ENCODE measurements around the gene FKBP2. TPM values are rescaled to one million over a fixed set of nuclear protein-coding genes. Genes with fewer than 3 reads are reported as not detected.

The FKBP2 gene
- total RNA-seq, 2 experiments from 2014 or later, result 26.9 to 33.0 TPM

DNA sequence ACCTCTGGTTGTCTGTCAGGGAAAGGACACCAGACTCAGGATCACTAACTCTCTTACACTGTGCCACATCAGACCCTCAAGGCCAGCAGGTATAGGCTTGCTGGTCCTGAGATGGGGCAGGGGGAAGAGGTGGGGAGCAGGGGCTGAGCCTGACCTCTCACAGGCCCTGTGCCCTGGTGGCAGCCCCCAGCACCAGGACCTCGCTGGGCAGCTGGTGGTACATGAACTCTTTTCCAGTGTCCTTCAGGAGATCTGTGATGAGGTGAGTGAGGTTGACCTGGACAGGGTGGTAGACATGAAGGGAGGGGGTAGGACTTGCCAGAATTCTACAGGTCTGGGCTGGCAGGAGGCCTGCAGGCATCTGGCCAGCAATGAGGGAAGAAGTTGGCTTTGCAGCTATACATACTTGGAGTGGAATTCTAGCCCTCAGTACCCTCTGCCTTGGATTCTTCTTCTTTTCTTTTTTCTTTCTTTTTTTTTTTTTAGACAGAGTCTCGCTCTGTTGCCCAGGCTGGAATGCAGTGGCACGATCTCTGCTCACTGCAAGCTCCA lies 13.4 kb upstream of the FKBP2 start:
- Mint-ChIP-seq H3K27ac (peak overlapping the region; percentile 91), H3K36me3 (ENCODE audit: low read depth) (peaks cover 29% of the 10 kb centered on the region), H3K4me1 (ENCODE audit: low read depth) (peaks cover 56% of the 10 kb centered on the region), H3K9me3 (ENCODE audit: insufficient read depth) (no peaks in the 10 kb centered on the region), H3K27me3 (ENCODE audit: low read depth) (no peaks in the 10 kb centered on the region), H3K4me3 (peak overlapping the region; percentile 88)
- CTCF ChIA-PET, result interaction anchor here (1.0 to 5.3 kb wide), 5 partner anchors 22 to 77 kb away, joined by 4 to 66 read pairs (median 5); partner anchors contain the start of genes ESRRA and FERMT3
- no peak for DNase-seq
- POLR2A ChIA-PET, result interaction anchor here (0.6 to 5.9 kb wide), 7 partner anchors 12 to 57 kb away, joined by 3 to 83 read pairs (median 8); partner anchors contain the start of genes BAD, FERMT3, FKBP2 and GPR137
- no peak for ATAC-seq

GRCh38 chr11:64229090-64229743 lies 11.7 kb upstream of the FKBP2 start:
- no peak for ATAC-seq
- Mint-ChIP-seq H3K4me1 (ENCODE audit: low read depth) (peaks cover 66% of the 10 kb centered on the region), H3K27me3 (ENCODE audit: low read depth) (no peaks in the 10 kb centered on the region), H3K36me3 (ENCODE audit: low read depth) (peaks cover 21% of the 10 kb centered on the region), H3K4me3 (peak overlapping the region; percentile 87), H3K27ac (peak overlapping the region; percentile 91), H3K9me3 (ENCODE audit: insufficient read depth) (no peaks in the 10 kb centered on the region)
- CTCF ChIA-PET, result interaction anchor here (0.8 to 5.9 kb wide), 6 partner anchors 15 to 75 kb away, joined by 3 to 40 read pairs (median 5); partner anchors contain the start of genes CATSPERZ and FERMT3
- POLR2A ChIA-PET, result interaction anchor here (0.6 to 2.7 kb wide), 6 partner anchors 10 to 1638 kb away, joined by 3 to 14 read pairs (median 4); partner anchors contain the start of genes FERMT3 and TUT1
- DNase-seq, result no peak

DNA sequence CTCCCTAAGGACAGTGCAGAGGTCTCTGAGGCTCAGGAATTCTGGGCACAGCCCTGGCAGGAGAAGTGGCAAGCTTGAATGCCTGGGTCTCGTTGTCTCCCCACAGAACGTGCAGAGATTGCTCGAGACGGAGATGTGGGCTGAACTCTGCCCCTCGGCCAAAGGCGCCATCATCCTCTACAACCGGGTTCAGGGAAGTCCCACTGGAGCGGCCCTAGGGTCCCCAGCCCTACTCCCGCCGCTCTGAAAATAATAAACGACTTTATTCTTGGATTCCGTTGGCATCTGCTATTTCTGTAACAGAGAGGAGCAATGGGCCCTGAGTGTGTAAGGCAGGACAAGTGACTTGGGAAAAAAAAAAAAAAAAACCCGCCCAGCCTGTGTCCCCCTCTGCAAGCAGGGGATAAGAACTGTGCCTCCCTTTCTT lies 11.1 kb upstream of the FKBP2 start:
- no peak for DNase-seq
- H3K4me3 Mint-ChIP-seq, result peak overlapping the region; percentile 87
- peaks cover 21% of the 10 kb centered on the region for H3K36me3 Mint-ChIP-seq (ENCODE audit: low read depth)
- peaks cover 60% of the 10 kb centered on the region for H3K4me1 Mint-ChIP-seq (ENCODE audit: low read depth)
- H3K27me3 Mint-ChIP-seq (ENCODE audit: low read depth), result no peaks in the 10 kb centered on the region
- no peaks in the 10 kb centered on the region for H3K9me3 Mint-ChIP-seq (ENCODE audit: insufficient read depth)
- CTCF ChIA-PET, result interaction anchor here (0.8 to 5.9 kb wide), 5 partner anchors 14 to 75 kb away, joined by 3 to 40 read pairs (median 6); partner anchors contain the start of genes CATSPERZ and FERMT3
- POLR2A ChIA-PET, result interaction anchor here (0.6 to 2.7 kb wide), 6 partner anchors 10 to 1638 kb away, joined by 3 to 14 read pairs (median 4); partner anchors contain the start of genes FERMT3, FKBP2 and TUT1
- peak overlapping the region; percentile 91 for H3K27ac Mint-ChIP-seq
- ATAC-seq, result no peak

DNA sequence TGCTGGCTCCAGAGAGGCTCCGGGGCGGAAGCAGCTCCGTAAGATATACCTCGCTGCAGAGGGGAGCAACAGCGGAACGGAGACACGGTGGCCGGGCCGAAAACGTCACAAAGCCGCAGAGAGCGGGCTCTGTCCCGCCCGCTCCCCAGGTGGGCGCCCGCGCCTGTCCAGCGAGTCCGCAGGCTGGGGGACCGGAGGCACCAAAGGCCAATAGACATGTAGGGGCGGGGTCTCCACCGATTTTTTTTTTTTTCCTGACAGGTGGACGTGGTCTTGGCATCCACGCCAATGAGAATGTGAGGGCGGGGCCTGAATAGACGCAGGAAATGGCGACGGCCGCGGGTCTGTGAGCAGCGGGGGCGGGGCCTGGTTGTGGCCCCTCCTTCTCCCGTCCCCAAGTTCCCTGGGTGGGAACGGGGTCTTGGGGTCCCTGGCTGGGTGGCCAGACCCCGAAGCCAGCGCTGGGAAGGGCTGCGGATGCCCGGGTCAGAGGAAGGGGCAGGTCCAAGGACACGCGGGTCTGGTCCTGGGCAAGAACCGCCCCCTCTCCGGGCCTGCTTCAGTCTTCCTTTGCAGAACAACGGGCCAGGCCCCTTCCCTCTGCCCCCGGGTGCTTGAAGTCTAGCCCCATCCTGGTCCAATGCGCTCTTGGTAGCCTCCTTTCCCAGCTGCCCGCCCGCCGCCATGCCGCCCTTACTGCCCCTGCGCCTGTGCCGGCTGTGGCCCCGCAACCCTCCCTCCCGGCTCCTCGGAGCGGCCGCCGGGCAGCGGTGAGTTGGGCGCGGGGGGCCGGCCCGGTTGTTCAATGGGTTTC lies 10.5 kb upstream of the FKBP2 start, which contains the start of gene DNAJC4:
Gene DNAJC4 (plus strand): TSS at position 378 of the 814 bp plus-strand sequence. CDS start 307 bp downstream, at position 685.
- Mint-ChIP-seq H3K36me3 (ENCODE audit: low read depth) (peaks cover 24% of the 10 kb centered on the region), H3K27me3 (ENCODE audit: low read depth) (no peaks in the 10 kb centered on the region), H3K27ac (peak within 1 kb of the TSS; percentile 91), H3K9me3 (ENCODE audit: insufficient read depth) (no peaks in the 10 kb centered on the region), H3K4me1 (ENCODE audit: low read depth) (peaks cover 59% of the 10 kb centered on the region), H3K4me3 (peak within 1 kb of the TSS; percentile 87)
- DNase-seq (peak; percentile 94), ATAC-seq (peak; percentile 52)
- POLR2A ChIA-PET, result interaction anchor here (0.6 to 2.7 kb wide), 6 partner anchors 10 to 1639 kb away, joined by 3 to 14 read pairs (median 4); partner anchors contain the start of genes FERMT3, FKBP2 and TUT1
- CTCF ChIA-PET, result interaction anchor here (0.8 to 5.9 kb wide), 6 partner anchors 10 to 74 kb away, joined by 3 to 40 read pairs (median 5); partner anchors contain the start of genes CATSPERZ and FERMT3

DNA sequence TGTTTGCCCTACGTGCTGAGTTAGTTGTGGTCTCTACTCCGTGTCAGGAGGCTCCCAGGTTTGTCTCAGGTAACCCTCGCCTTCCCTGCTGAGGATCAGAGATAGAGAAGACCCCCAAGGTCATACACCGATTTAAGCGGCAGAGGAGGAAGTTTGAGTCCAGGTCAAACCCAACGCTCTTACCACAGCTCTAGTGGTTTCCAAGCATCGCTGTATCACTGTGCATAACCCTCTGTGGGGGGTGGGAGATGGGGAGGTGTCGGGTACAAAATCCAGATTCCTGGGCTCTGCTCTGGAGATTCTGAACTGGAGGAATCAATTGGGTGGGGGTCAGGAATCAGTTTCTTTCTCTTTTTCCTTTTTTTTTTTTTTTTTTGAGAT lies 9.9 kb upstream of the FKBP2 start:
- CTCF ChIA-PET, result interaction anchor here (1.0 to 5.9 kb wide), 7 partner anchors 9 to 74 kb away, joined by 3 to 40 read pairs (median 3); partner anchors contain the start of genes FERMT3 and FKBP2

DNA sequence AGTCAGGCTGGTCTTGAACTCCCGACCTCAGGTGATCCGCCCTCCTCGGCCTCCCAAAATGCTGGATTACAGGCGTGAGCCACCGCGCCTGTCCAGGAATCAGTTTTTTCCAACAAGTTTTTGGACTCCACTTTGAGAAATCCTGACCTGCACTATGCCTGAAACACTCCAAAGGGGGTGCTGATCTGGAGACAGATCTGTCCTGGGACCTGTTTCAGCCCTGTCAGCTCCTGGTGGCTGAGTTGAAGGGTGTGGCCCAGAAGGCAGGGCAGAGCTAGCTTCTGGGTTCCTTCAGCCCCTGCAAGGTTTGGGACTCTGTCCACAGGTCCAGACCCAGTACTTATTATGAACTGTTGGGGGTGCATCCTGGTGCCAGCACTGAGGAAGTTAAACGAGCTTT lies 9.3 kb upstream of the FKBP2 start:
- DNase-seq, result no peak
- ChIA-PET POLR2A (interaction anchor here (1.0 to 2.7 kb wide), 3 partner anchors 8 to 86 kb away, joined by 3 to 14 read pairs (median 6); partner anchors contain the start of genes FERMT3, PRDX5 and TRMT112), CTCF (interaction anchor here (0.9 to 5.9 kb wide), 6 partner anchors 10 to 1150 kb away, joined by 3 to 40 read pairs (median 3); partner anchors contain the start of genes FERMT3 and FKBP2)
- ATAC-seq, result no peak
- H3K27ac Mint-ChIP-seq, result peak overlapping the region; percentile 91
- H3K36me3 Mint-ChIP-seq (ENCODE audit: low read depth), result peaks cover 26% of the 10 kb centered on the region
- peak overlapping the region; percentile 87 for H3K4me3 Mint-ChIP-seq
- H3K27me3 Mint-ChIP-seq (ENCODE audit: low read depth), result no peaks in the 10 kb centered on the region
- peaks cover 65% of the 10 kb centered on the region for H3K4me1 Mint-ChIP-seq (ENCODE audit: low read depth)
- no peaks in the 10 kb centered on the region for H3K9me3 Mint-ChIP-seq (ENCODE audit: insufficient read depth)

More for the DNA sequence above, 9.9 kb upstream of the FKBP2 start:
- POLR2A ChIA-PET, result interaction anchor here (1.0 to 2.7 kb wide), 3 partner anchors 9 to 24 kb away, joined by 3 to 14 read pairs (median 4); partner anchors contain the start of genes FERMT3 and FKBP2
- H3K9me3 Mint-ChIP-seq (ENCODE audit: insufficient read depth), result no peaks in the 10 kb centered on the region
- peak overlapping the region; percentile 91 for H3K27ac Mint-ChIP-seq
- H3K4me3 Mint-ChIP-seq, result peak overlapping the region; percentile 87
- no peak for DNase-seq
- H3K27me3 Mint-ChIP-seq (ENCODE audit: low read depth), result no peaks in the 10 kb centered on the region
- H3K36me3 Mint-ChIP-seq (ENCODE audit: low read depth), result peaks cover 26% of the 10 kb centered on the region
- ATAC-seq, result no peak
- peaks cover 63% of the 10 kb centered on the region for H3K4me1 Mint-ChIP-seq (ENCODE audit: low read depth)

DNA sequence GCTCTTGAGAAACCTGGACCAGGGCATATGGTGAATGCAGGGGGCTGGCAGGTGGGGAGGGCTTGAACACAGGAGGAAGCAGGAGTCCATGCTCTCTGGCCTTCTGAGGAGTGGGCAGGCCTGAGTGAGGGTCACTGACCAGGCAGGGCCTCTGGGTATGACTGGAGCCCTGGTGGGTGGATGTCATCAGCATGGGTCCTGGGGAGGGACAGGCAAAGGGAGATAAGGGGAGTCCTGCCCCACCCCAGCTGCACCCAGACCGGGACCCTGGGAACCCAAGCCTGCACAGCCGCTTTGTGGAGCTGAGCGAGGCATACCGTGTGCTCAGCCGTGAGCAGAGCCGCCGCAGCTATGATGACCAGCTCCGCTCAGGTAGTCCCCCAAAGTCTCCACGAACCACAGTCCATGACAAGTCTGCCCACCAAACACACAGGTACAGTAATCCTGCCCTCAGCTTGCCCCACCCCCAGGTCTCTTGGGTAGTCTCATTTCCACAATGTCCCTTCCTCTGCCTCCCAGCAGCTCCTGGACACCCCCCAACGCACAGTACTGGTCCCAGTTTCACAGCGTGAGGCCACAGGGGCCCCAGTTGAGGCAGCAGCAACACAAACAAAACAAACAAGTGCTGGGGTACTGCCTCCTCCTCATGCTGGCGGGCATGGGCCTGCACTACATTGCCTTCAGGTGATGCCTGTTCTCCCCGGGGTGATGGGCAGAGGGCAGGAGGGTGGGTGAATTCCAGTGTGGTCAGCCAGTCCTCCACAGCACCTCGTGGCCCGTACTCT lies 8.5 kb upstream of the FKBP2 start:
- ATAC-seq (no peak), DNase-seq (no peak)
- H3K9me3 Mint-ChIP-seq (ENCODE audit: insufficient read depth), result no peaks in the 10 kb centered on the region
- peak overlapping the region; percentile 87 for H3K4me3 Mint-ChIP-seq
- peak overlapping the region; percentile 91 for H3K27ac Mint-ChIP-seq
- peaks cover 59% of the 10 kb centered on the region for H3K4me1 Mint-ChIP-seq (ENCODE audit: low read depth)
- peaks cover 28% of the 10 kb centered on the region for H3K36me3 Mint-ChIP-seq (ENCODE audit: low read depth)
- ChIA-PET CTCF (interaction anchor here (0.8 to 5.9 kb wide), 7 partner anchors 9 to 1150 kb away, joined by 3 to 40 read pairs (median 3); partner anchors contain the start of genes FERMT3 and FKBP2), POLR2A (interaction anchor here (0.6 to 2.1 kb wide), 10 partner anchors 7 to 859 kb away, joined by 3 to 12 read pairs (median 4); partner anchors contain the start of genes FERMT3, FKBP2, PRDX5 and TRMT112)
- no peaks in the 10 kb centered on the region for H3K27me3 Mint-ChIP-seq (ENCODE audit: low read depth)

- POLR2A ChIA-PET, result interaction anchor here (0.6 to 2.1 kb wide), 10 partner anchors 8 to 858 kb away, joined by 3 to 12 read pairs (median 4); partner anchors contain the start of genes FERMT3, FKBP2, PRDX5 and TRMT112
- Mint-ChIP-seq H3K4me1 (ENCODE audit: low read depth) (peaks cover 53% of the 10 kb centered on the region), H3K27me3 (ENCODE audit: low read depth) (no peaks in the 10 kb centered on the region), H3K27ac (no peak overlapping the region), H3K9me3 (ENCODE audit: insufficient read depth) (no peaks in the 10 kb centered on the region), H3K4me3 (peak overlapping the region; percentile 31), H3K36me3 (ENCODE audit: low read depth) (peaks cover 30% of the 10 kb centered on the region)
- ATAC-seq (no peak), DNase-seq (no peak)
- CTCF ChIA-PET, result interaction anchor here (0.8 to 5.9 kb wide), 4 partner anchors 10 to 72 kb away, joined by 3 to 40 read pairs (median 3); partner anchors contain the start of gene FERMT3
Measured at GRCh38 chr11:64232967-64233315, 8.0 kb upstream of the FKBP2 start.

DNA sequence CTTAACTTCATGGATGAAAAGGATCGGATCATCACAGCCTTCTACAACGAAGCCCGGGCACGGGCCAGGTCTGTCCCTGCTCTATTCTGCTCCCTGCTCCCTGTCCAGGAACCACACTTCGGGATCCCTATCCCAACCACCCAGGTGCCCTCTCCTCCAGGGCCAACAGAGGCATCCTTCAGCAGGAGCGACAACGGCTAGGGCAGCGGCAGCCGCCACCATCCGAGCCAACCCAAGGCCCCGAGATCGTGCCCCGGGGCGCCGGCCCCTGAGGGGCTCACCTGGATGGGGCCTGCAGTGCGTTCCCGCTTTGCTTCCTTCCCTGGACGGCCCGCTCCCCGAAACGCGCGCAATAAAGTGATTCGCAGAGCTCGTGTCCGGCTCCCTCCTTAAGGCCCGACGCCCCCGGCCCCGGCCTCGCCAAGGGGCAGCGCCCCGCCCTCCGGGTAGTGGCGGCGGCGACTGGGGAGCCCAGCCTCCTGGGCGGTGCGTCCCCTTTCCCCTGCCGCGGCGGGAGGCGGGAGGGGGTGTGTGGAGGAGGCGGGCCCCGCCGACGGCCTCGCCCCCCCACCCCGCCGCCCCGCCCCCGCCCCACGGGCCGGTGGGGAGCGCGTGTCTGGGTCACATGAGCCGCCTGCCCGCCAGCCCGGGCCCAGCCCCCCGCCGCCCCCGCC lies 6.8 kb upstream of the FKBP2 start, which contains the start of gene VEGFB:
Gene VEGFB (plus strand): TSS at position 672 of the 674 bp plus-strand sequence. CDS start 250 bp downstream, outside the sequence.
- peak; percentile 75 for DNase-seq
- Mint-ChIP-seq H3K4me1 (ENCODE audit: low read depth) (peaks cover 48% of the 10 kb centered on the region), H3K27me3 (ENCODE audit: low read depth) (no peaks in the 10 kb centered on the region), H3K4me3 (peak within 1 kb of the TSS; percentile 91), H3K9me3 (ENCODE audit: insufficient read depth) (no peaks in the 10 kb centered on the region), H3K27ac (peak within 1 kb of the TSS; percentile 81), H3K36me3 (ENCODE audit: low read depth) (peaks cover 38% of the 10 kb centered on the region)
- peak; percentile 50 for ATAC-seq
- POLR2A ChIA-PET, result interaction anchor here (2.1 kb wide), 1 partner anchor 27 kb away, joined by 12 read pairs; the partner anchor contains the start of gene FERMT3
- CTCF ChIA-PET, result interaction anchor here (1.5 to 5.9 kb wide), 2 partner anchors 9 to 28 kb away, joined by 3 to 40 read pairs; partner anchors contain the start of gene FERMT3

All from activated CD8-positive, alpha-beta T cell treated with anti-CD3 and anti-CD28 coated beads, Interleukin-2, amount 10 ng/mL, durations not matched to agents 7 days and 5 days (primary cell).